CD4-positive, alpha-beta T cell treated with Interleukin-1 beta for 1 hour (primary cell): ENCODE measurements around the gene NEDD8.
A peak's percentile ranks its signal among the peaks of the same experiment; 100 is the strongest.

Experiments
- DNase-seq, 2 donors: peaks; one replicate each; pipeline ENCODE4 v3.0.0-alpha.2; 2020 to 2022

NEDD8 gene

GRCh38 chr14:24194873-24195185, 37.3 kb downstream of the NEDD8 start:
- DNase-seq = no peak

- no peak for DNase-seq
Measured at GRCh38 chr14:24194186-24194872, 37.8 kb downstream of the NEDD8 start.

- no peak for DNase-seq
Measured at GRCh38 chr14:24192933-24193332, 39.2 kb downstream of the NEDD8 start.

GRCh38 chr14:24190416-24190815, 41.8 kb downstream of the NEDD8 start:
- no peak for DNase-seq

GRCh38 chr14:24189460-24189859, 42.7 kb downstream of the NEDD8 start:
- DNase-seq = no peak

- no peak for DNase-seq
Measured at GRCh38 chr14:24189059-24189375, 43.1 kb downstream of the NEDD8 start.

- DNase-seq = peak; percentile 96
Measured at GRCh38 chr14:24188251-24189058, 43.7 kb downstream of the NEDD8 start, which contains the start of gene IPO4. Gene IPO4 (minus strand): TSS chr14:24188816. CDS start chr14:24188787, 29 bp downstream.

GRCh38 chr14:24187539-24187915, 44.6 kb downstream of the NEDD8 start:
- no peak for DNase-seq

GRCh38 chr14:24186831-24187538, 45.2 kb downstream of the NEDD8 start:
- DNase-seq = no peak

- no peak for DNase-seq
Measured at GRCh38 chr14:24185741-24186140, 46.4 kb downstream of the NEDD8 start.

- DNase-seq = no peak
Measured at GRCh38 chr14:24185026-24185425, 47.1 kb downstream of the NEDD8 start.

- no peak for DNase-seq
Measured at GRCh38 chr14:24184104-24184970, 47.8 kb downstream of the NEDD8 start.

- DNase-seq = no peak
Measured at GRCh38 chr14:24183014-24183481, 49.1 kb downstream of the NEDD8 start.

- DNase-seq = no peak
Measured at GRCh38 chr14:24182110-24182882, 49.9 kb downstream of the NEDD8 start.

- no peak for DNase-seq
Measured at GRCh38 chr14:24181371-24182077, 50.6 kb downstream of the NEDD8 start.

GRCh38 chr14:24179961-24180796, 52.0 kb downstream of the NEDD8 start:
- DNase-seq = no peak

GRCh38 chr14:24179294-24179960, 52.7 kb downstream of the NEDD8 start:
- DNase-seq = no peak

GRCh38 chr14:24178399-24179178, 53.6 kb downstream of the NEDD8 start:
- no peak for DNase-seq

- no peak for DNase-seq
Measured at GRCh38 chr14:24177891-24178290, 54.3 kb downstream of the NEDD8 start.
